NCI-H128 (cell line): ENCODE measurements around the gene PRDM5.

Experiments
- DNase-seq: peaks from one replicate; lab custom pipeline; 2025; ENCODE audit not compliant: unreplicated experiment; lab: John Stamatoyannopoulos, UW

PRDM5 gene

GRCh38 chr4:120915336-120915735 lies 7.2 kb downstream of the PRDM5 start:
- no peak for DNase-seq

- DNase-seq, result no peak
Measured at GRCh38 chr4:120903419-120903818, 19.1 kb downstream of the PRDM5 start.

GRCh38 chr4:120902925-120903324 lies 19.6 kb downstream of the PRDM5 start:
- DNase-seq, result no peak

- DNase-seq, result no peak
Measured at GRCh38 chr4:120901731-120902130, 20.8 kb downstream of the PRDM5 start.

GRCh38 chr4:120897981-120898719 lies 24.4 kb downstream of the PRDM5 start:
- no peak for DNase-seq

GRCh38 chr4:120895554-120895953 lies 27.0 kb downstream of the PRDM5 start:
- no peak for DNase-seq

GRCh38 chr4:120893314-120893713 lies 29.2 kb downstream of the PRDM5 start:
- DNase-seq, result no peak

GRCh38 chr4:120886191-120886590 lies 36.3 kb downstream of the PRDM5 start:
- DNase-seq, result no peak

- DNase-seq, result no peak
Measured at GRCh38 chr4:120881846-120882245, 40.7 kb downstream of the PRDM5 start.

GRCh38 chr4:120881351-120881750 lies 41.2 kb downstream of the PRDM5 start:
- no peak for DNase-seq

- DNase-seq, result no peak
Measured at GRCh38 chr4:120877021-120877420, 45.5 kb downstream of the PRDM5 start.

- DNase-seq, result no peak
Measured at GRCh38 chr4:120874792-120875774, 47.4 kb downstream of the PRDM5 start.

GRCh38 chr4:120873554-120873953 lies 49.0 kb downstream of the PRDM5 start:
- DNase-seq, result no peak

- no peak for DNase-seq
Measured at GRCh38 chr4:120871173-120871572, 51.4 kb downstream of the PRDM5 start.

- DNase-seq, result no peak
Measured at GRCh38 chr4:120870279-120870673, 52.2 kb downstream of the PRDM5 start.

GRCh38 chr4:120869613-120870278 lies 52.8 kb downstream of the PRDM5 start:
- no peak for DNase-seq

GRCh38 chr4:120867506-120867905 lies 55.0 kb downstream of the PRDM5 start:
- no peak for DNase-seq

GRCh38 chr4:120865985-120866384 lies 56.5 kb downstream of the PRDM5 start:
- no peak for DNase-seq

- DNase-seq, result no peak
Measured at GRCh38 chr4:120864969-120865368, 57.6 kb downstream of the PRDM5 start.

- no peak for DNase-seq
Measured at GRCh38 chr4:120862432-120862831, 60.1 kb downstream of the PRDM5 start.

GRCh38 chr4:120861852-120862251 lies 60.7 kb downstream of the PRDM5 start:
- no peak for DNase-seq
